ENCODE results near the gene PLXND1.

DNA sequence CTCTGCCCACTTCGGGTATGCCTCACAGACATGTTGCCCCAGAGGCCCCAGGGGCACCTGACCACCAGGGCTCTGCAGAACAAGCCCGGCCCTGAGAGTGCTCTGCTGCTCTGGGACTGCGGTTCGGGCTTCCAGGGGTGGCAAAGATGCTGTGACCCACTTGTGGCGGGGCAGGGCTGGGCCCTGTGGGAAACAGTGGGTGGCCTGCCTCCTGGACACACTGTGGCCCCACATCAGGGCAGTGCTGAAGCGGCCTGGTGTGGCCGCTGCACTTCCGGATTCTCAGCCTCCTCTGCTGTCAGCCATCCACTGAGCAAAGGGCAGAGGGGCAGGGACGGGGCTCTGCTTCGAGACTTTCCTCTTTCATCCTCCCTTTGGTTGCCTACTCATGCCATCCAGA is 26.5 kb upstream of the PLXND1 start:
- TF ChIP-seq, protein P1, sequence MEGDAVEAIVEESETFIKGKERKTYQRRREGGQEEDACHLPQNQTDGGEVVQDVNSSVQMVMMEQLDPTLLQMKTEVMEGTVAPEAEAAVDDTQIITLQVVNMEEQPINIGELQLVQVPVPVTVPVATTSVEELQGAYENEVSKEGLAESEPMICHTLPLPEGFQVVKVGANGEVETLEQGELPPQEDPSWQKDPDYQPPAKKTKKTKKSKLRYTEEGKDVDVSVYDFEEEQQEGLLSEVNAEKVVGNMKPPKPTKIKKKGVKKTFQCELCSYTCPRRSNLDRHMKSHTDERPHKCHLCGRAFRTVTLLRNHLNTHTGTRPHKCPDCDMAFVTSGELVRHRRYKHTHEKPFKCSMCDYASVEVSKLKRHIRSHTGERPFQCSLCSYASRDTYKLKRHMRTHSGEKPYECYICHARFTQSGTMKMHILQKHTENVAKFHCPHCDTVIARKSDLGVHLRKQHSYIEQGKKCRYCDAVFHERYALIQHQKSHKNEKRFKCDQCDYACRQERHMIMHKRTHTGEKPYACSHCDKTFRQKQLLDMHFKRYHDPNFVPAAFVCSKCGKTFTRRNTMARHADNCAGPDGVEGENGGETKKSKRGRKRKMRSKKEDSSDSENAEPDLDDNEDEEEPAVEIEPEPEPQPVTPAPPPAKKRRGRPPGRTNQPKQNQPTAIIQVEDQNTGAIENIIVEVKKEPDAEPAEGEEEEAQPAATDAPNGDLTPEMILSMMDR (IDR thresholded peaks at IDR 0.05): no peak
- TF ChIP-seq EP300 (IDR thresholded peaks at IDR 0.05): no peak
- TF ChIP-seq POLR2A (IDR thresholded peaks at IDR 0.05): no peak
